VCaP (cell line): ENCODE data around the gene HSPB9.
A peak's percentile ranks its signal among the peaks of the same experiment; 100 is the strongest.

Experiments
- H3K27ac ChIP-seq: fragments of 450-650 bp; 2 replicates; pipeline ENCODE4 v1.5.1; 2017
- CTCF ChIP-seq: fragments of 450-650 bp; conservative IDR thresholded peaks from 2 replicates; pipeline ENCODE4 v1.5.1; 2017; ENCODE audit warnings: mild to moderate bottlenecking, moderate library complexity

Gene HSPB9

GRCh38 chr17:42122371-42123303, at the start of gene HSPB9:
HSPB9 (plus strand) TSS chr17:42122804; CDS start chr17:42122851, 47 bp downstream.
- H3K27ac ChIP-seq = peak within 1 kb of the TSS; percentile 78; the same call in 1 of the 2 replicates
- no peak for TF ChIP-seq CTCF

DNA sequence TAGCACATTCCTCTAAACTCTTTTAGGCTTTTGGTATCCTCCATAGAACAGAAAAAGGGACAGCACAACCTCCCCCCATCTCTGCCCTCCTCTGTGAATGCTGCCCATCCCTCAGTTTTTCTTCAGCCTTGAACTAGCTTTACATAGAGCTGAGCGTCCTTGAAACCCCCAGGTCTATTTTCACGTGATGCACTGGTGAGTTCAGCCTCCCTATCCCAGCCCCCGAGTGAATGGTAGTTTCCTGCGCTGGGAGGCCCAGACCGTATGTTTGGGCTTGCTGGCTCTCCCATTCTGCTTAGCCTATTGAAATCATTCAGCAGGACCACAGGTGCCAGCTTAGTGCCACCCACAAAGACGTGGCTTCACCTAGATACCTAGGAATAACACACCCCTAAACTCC, 46.8 kb upstream of the HSPB9 start:
- H3K27ac ChIP-seq = no peak overlapping the region
- TF ChIP-seq CTCF = no peak

- no peak overlapping the region for H3K27ac ChIP-seq
- no peak for TF ChIP-seq CTCF
Measured at GRCh38 chr17:42076797-42077559, 45.6 kb upstream of the HSPB9 start.

DNA sequence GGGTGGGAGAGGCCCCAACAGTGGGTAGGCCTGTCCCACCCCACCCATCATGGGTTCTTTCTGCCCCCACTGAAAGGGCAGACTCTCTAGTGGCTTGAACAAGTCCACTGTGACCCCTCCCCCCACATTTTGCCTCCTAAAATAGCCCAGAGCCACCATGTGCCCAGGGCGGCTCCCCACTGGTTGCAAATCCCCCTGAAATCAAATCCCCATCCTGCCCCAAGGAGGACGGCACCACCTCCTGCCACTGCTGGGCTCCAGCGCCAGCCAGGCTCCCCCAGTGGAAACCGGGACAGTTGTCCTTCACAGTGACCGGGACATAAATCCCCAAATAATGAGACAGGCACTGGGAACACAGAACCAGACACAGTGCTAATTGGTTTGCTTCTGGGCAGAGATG, 44.8 kb upstream of the HSPB9 start:
- no peak for TF ChIP-seq CTCF

GRCh38 chr17:42078396-42079043, 44.1 kb upstream of the HSPB9 start:
- H3K27ac ChIP-seq = no peak overlapping the region
- no peak for TF ChIP-seq CTCF

More for the DNA sequence above, 44.8 kb upstream of the HSPB9 start:
- H3K27ac ChIP-seq = no peak overlapping the region

GRCh38 chr17:42079541-42079940, 43.1 kb upstream of the HSPB9 start:
- TF ChIP-seq CTCF = no peak

GRCh38 chr17:42081516-42082129, 41.0 kb upstream of the HSPB9 start:
- no peak overlapping the region for H3K27ac ChIP-seq
- no peak for TF ChIP-seq CTCF

More at GRCh38 chr17:42079541-42079940, 43.1 kb upstream of the HSPB9 start:
- H3K27ac ChIP-seq = no peak overlapping the region
